ENCODE measurements around the gene SLC12A5. TPM values are rescaled to one million over a fixed set of nuclear protein-coding genes. Genes with fewer than 3 reads are reported as not detected.
A peak's percentile ranks its signal among the peaks of the same experiment; 100 is the strongest.
"Not testable (repeated sequence)": the region's sequence is repeated elsewhere in the genome, so short reads cannot be mapped to it uniquely, and the experiment has no call there.

SLC12A5 gene
- total and polyA plus RNA-seq, 2 donors (not counting 1 experiment from before 2014, with no cell fraction given), result 0.27 to 0.50 TPM

GRCh38 chr20:45985573-45985972 is 43.4 kb upstream of the SLC12A5 start:
- no peaks in the 10 kb centered on the region for H4K20me1 ChIP-seq (ENCODE audit: control insufficient read depth, extremely low read depth, insufficient read depth, low read length)
- H3K9me3 ChIP-seq (ENCODE audit: control insufficient read depth, insufficient read depth, low read depth, low read length), result no peaks in the 10 kb centered on the region
- H3K27ac ChIP-seq (ENCODE audit: insufficient read depth, low read length), result no peak overlapping the region
- H3K9ac ChIP-seq (ENCODE audit: insufficient read depth, low read length), result no peak overlapping the region
- DNase-seq (ENCODE audit: low read depth in 2 of 2), result no peak
- H3K79me2 ChIP-seq (ENCODE audit: control insufficient read depth, insufficient read depth, low read length), result no peaks in the 10 kb centered on the region
- no peak overlapping the region for H3K4me2 ChIP-seq (ENCODE audit: extremely low read depth, insufficient read depth, low read length)
- H3K36me3 ChIP-seq (ENCODE audit: control insufficient read depth, insufficient read depth, low read length), result no peaks in the 10 kb centered on the region
- no peak overlapping the region for H3K4me3 ChIP-seq (replicated peaks in 1 of 4; ENCODE audit: control extremely low read depth in 1 of 4, insufficient read depth in 1 of 4, low read depth in 3 of 4, low read length in 4 of 4)
- H3K4me1 ChIP-seq (ENCODE audit: control insufficient read depth, extremely low read depth, insufficient read depth, low read length), result no peaks in the 10 kb centered on the region
- peak in 1 of 2 donors; percentile 10 for TF ChIP-seq CTCF (conservative IDR thresholded peaks at IDR 0.05 in 1 of 2, IDR thresholded peaks at IDR 0.05 in 1 of 2; ENCODE audit: low read depth in 1 of 2, low read length in 2 of 2)
- TF ChIP-seq EZH2 (IDR thresholded peaks at IDR 0.05; ENCODE audit: low read length, missing control alignments), result no peak
- H2AFZ ChIP-seq (ENCODE audit: low read length), result no peak overlapping the region
- H3K27me3 ChIP-seq (ENCODE audit: control insufficient read depth, insufficient read depth, low read length), result peaks cover 6% of the 10 kb centered on the region

GRCh38 chr20:45987108-45987780 is 41.8 kb upstream of the SLC12A5 start:
- DNase-seq (ENCODE audit: low read depth in 2 of 2), result peak; percentile 33 to 37
- Histone ChIP-seq H3K27me3 (ENCODE audit: control insufficient read depth, insufficient read depth, low read length) (peaks cover 2% of the 10 kb centered on the region), H4K20me1 (ENCODE audit: control insufficient read depth, extremely low read depth, insufficient read depth, low read length) (no peaks in the 10 kb centered on the region), H3K9me3 (ENCODE audit: control insufficient read depth, insufficient read depth, low read depth, low read length) (no peaks in the 10 kb centered on the region), H3K4me1 (ENCODE audit: control insufficient read depth, extremely low read depth, insufficient read depth, low read length) (no peaks in the 10 kb centered on the region), H3K27ac (ENCODE audit: insufficient read depth, low read length) (no peak overlapping the region), H2AFZ (ENCODE audit: low read length) (no peak overlapping the region), H3K9ac (ENCODE audit: insufficient read depth, low read length) (no peak overlapping the region), H3K36me3 (ENCODE audit: control insufficient read depth, insufficient read depth, low read length) (no peaks in the 10 kb centered on the region), H3K4me2 (ENCODE audit: extremely low read depth, insufficient read depth, low read length) (no peak overlapping the region), H3K4me3 (replicated peaks in 1 of 4; ENCODE audit: control extremely low read depth in 1 of 4, insufficient read depth in 1 of 4, low read depth in 3 of 4, low read length in 4 of 4) (no peak overlapping the region), H3K79me2 (ENCODE audit: control insufficient read depth, insufficient read depth, low read length) (no peaks in the 10 kb centered on the region)
- no peak for TF ChIP-seq EZH2 (IDR thresholded peaks at IDR 0.05; ENCODE audit: low read length, missing control alignments)
- peak; percentile 70 to 86 for TF ChIP-seq CTCF (conservative IDR thresholded peaks at IDR 0.05 in 1 of 2, IDR thresholded peaks at IDR 0.05 in 1 of 2; ENCODE audit: low read depth in 1 of 2, low read length in 2 of 2)

GRCh38 chr20:45988830-45989229 is 40.2 kb upstream of the SLC12A5 start:
- H3K79me2 ChIP-seq (ENCODE audit: control insufficient read depth, insufficient read depth, low read length); DNase-seq (ENCODE audit: low read depth in 2 of 2); H3K4me3 ChIP-seq (replicated peaks in 1 of 4; ENCODE audit: control extremely low read depth in 1 of 4, insufficient read depth in 1 of 4, low read depth in 3 of 4, low read length in 4 of 4); H4K20me1 ChIP-seq (ENCODE audit: control insufficient read depth, extremely low read depth, insufficient read depth, low read length); H3K9me3 ChIP-seq (ENCODE audit: control insufficient read depth, insufficient read depth, low read depth, low read length); H3K36me3 ChIP-seq (ENCODE audit: control insufficient read depth, insufficient read depth, low read length); H2AFZ ChIP-seq (ENCODE audit: low read length); H3K27ac ChIP-seq (ENCODE audit: insufficient read depth, low read length); H3K4me2 ChIP-seq (ENCODE audit: extremely low read depth, insufficient read depth, low read length); H3K27me3 ChIP-seq (ENCODE audit: control insufficient read depth, insufficient read depth, low read length); H3K9ac ChIP-seq (ENCODE audit: insufficient read depth, low read length); H3K4me1 ChIP-seq (ENCODE audit: control insufficient read depth, extremely low read depth, insufficient read depth, low read length): not testable (repeated sequence)
